Measurements from ENCODE around the gene TANK. TPM values are rescaled to one million over a fixed set of nuclear protein-coding genes. Genes with fewer than 3 reads are reported as not detected.
"Not testable (repeated sequence)": the region's sequence is repeated elsewhere in the genome, so short reads cannot be mapped to it uniquely, and the experiment has no call there.

Gene TANK
- polyA plus RNA-seq, 3 donors from 2014 or later, result 32.5 to 53.9 (median 44.7) TPM

DNA sequence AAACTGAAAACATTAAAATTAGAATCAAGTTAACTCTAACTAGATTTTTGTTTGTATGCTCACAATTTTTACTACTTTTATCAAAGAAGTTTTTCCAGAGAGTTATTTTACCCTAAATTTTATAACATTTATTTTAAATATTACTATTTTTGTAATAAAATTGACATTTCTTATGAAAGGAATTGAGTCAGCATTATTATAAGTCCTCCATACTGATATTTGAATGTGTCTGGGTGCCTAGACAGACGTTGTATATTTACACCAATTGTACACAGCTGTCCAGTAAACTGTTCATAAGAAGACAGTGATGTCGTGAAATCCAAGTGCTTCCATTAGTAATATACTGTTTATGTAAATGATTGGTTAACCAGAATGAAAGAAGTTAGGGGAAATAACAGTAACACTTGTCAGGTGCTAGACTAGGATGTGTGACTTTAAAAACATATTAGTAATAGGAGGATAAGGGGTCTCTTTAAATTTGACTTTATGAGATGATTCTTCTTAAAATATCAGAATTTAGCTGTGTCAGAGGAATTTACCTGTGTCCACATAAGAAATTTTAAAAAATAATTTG is 73.7 kb downstream of the TANK start:
- DNase-seq, result no peak
- Mint-ChIP-seq H3K4me3 (no peak overlapping the region), H3K36me3 (peaks cover 0 to 17% (median 9%) of the 10 kb centered on the region in 3 donors), H3K9me3 (no peaks in the 10 kb centered on the region), H3K27ac (no peak overlapping the region), H3K4me1 (peaks cover 16 to 17% of the 10 kb centered on the region in 2 donors), H3K27me3 (ENCODE audit: low read depth in 3 of 3) (peaks cover 2 to 8% (median 3%) of the 10 kb centered on the region in 3 donors)

DNA sequence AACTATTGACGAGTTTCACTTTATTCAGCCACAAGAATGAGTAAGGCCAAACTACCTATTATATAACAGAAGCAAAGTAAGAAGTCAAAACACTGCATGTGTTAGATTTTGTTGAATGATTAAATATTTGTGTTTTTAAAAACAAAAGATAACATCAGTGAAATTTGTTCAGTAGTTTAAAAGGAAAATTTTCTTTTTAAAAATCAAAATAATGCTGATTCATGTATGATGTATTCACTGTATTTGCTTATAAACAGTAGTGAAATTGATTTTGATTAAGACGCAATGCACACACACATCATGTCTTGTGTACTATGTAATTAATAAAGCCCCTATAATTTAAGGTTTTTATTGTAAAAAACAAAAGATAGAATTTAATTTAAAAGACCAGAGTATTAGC is 74.4 kb downstream of the TANK start:
- DNase-seq, result no peak
- Mint-ChIP-seq H3K9me3 (no peaks in the 10 kb centered on the region), H3K27me3 (ENCODE audit: low read depth in 3 of 3) (peaks cover 2 to 8% (median 3%) of the 10 kb centered on the region in 3 donors), H3K4me1 (peaks cover 16 to 17% of the 10 kb centered on the region in 2 donors), H3K27ac (no peak overlapping the region), H3K4me3 (no peak overlapping the region), H3K36me3 (peaks cover 0 to 12% (median 9%) of the 10 kb centered on the region in 3 donors)

DNA sequence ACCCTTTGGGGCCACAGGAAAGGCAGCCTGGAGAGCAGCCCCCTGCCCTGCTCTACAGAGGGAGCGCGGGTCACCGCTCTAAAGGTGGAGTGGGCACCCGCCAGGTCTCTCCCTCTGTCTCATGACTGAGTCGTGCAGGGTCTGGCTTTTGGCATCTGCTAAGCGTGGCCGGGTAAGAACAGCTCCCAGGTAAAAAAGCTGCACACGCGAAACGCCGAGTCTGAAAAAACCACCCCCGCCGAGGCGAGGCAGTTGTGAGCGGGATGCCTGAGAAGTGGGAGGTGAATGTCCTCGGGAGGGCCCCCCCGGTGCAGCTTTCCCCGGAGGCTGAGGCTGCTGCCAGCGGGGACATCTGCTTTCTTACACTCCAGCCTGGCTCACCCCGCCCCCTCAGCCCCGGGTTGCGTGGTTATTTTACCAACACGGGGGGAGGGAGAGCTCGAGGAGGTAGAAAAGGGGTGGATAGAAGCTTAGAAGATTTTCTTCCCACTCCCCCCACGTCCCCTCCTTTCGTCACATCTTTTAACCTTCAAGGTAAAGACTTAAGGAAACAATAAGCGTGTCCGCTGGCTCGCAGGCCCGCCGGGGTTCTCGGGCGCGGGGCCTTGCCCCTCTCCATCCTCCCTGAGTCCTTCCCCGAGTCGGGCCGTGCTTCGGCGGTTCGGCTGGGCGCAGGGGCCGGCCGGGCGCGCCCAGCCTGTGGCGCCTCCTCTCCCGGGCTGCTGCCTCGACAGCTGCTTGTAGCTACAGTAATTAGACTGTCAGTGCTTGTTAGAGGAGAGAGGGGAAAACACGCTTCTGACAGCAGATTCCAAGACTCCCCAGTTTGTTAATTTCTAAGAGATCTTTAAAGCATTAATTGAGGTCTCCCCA is 77.4 kb downstream of the TANK start:
- no peaks in the 10 kb centered on the region for H3K9me3 Mint-ChIP-seq
- peak in 1 of 3 donors; percentile 26 for DNase-seq
- peaks cover 0 to 2% (median 0%) of the 10 kb centered on the region in 3 donors for H3K36me3 Mint-ChIP-seq
- peaks cover 18 to 23% of the 10 kb centered on the region in 2 donors for H3K4me1 Mint-ChIP-seq
- peak overlapping the region; percentile 84 to 95 (median 88) for H3K4me3 Mint-ChIP-seq
- H3K27me3 Mint-ChIP-seq (ENCODE audit: low read depth in 3 of 3), result peaks cover 2 to 9% (median 3%) of the 10 kb centered on the region in 3 donors
- H3K27ac Mint-ChIP-seq, result peak overlapping the region in 1 of 6 donors; percentile 9

- DNase-seq, result no peak
- Mint-ChIP-seq H3K27me3 (ENCODE audit: low read depth in 3 of 3) (peaks cover 2 to 9% (median 3%) of the 10 kb centered on the region in 3 donors), H3K36me3 (no peaks in the 10 kb centered on the region), H3K4me3 (peak overlapping the region; percentile 84 to 95 (median 88)), H3K4me1 (peaks cover 18 to 29% of the 10 kb centered on the region in 2 donors), H3K9me3 (no peaks in the 10 kb centered on the region), H3K27ac (peak overlapping the region in 2 of 6 donors; percentile 9 to 47)
Observed at GRCh38 chr2:161238265-161238559, 78.0 kb downstream of the TANK start.

- no peaks in the 10 kb centered on the region for H3K9me3 Mint-ChIP-seq
- H3K4me1 Mint-ChIP-seq, result peaks cover 18 to 34% of the 10 kb centered on the region in 2 donors
- H3K27ac Mint-ChIP-seq, result peak overlapping the region in 2 of 6 donors; percentile 9 to 47
- peak overlapping the region; percentile 84 to 95 (median 88) for H3K4me3 Mint-ChIP-seq
- peak in 2 of 3 donors; percentile 34 to 42 for DNase-seq
- no peaks in the 10 kb centered on the region for H3K36me3 Mint-ChIP-seq
- H3K27me3 Mint-ChIP-seq (ENCODE audit: low read depth in 3 of 3), result peaks cover 2 to 9% (median 3%) of the 10 kb centered on the region in 3 donors
Observed at GRCh38 chr2:161238560-161239325, 78.5 kb downstream of the TANK start.

- no peak for DNase-seq
- Mint-ChIP-seq H3K4me3 (peak overlapping the region; percentile 38 to 65 (median 65)), H3K9me3 (no peaks in the 10 kb centered on the region), H3K27ac (no peak overlapping the region), H3K4me1 (peaks cover 23 to 42% of the 10 kb centered on the region in 2 donors), H3K27me3 (ENCODE audit: low read depth in 3 of 3) (peaks cover 3 to 9% (median 8%) of the 10 kb centered on the region in 3 donors), H3K36me3 (no peaks in the 10 kb centered on the region)
Observed at GRCh38 chr2:161239326-161240109, 79.3 kb downstream of the TANK start.

- Mint-ChIP-seq H3K4me3 (no peak overlapping the region), H3K4me1 (peaks cover 25 to 59% of the 10 kb centered on the region in 2 donors), H3K27ac (no peak overlapping the region), H3K27me3 (ENCODE audit: low read depth in 3 of 3) (peaks cover 7 to 14% (median 8%) of the 10 kb centered on the region in 3 donors), H3K36me3 (no peaks in the 10 kb centered on the region), H3K9me3 (no peaks in the 10 kb centered on the region)
- no peak for DNase-seq
Observed at GRCh38 chr2:161241894-161242293, 81.7 kb downstream of the TANK start.

DNA sequence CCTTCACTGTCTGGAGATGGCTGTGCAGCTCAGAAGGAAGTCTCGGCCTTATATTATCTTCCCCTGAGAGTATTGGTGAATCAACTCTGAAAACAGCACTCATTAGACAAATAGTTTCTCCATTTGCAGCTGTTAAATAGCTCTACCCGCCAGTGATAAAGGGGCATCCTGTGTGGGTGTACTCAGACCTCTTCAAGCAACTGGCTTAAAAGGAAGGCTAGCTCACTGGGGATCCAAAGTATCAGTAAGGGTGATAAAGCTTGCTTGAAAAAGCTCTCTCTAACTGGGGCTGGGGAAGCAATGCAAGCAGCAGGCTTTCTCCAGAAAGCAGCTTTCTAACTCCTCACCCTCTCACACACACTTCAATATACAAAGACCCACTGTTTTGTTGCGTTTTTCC is 83.1 kb downstream of the TANK start:
- Mint-ChIP-seq H3K27ac (peak overlapping the region in 1 of 6 donors; percentile 63), H3K27me3 (ENCODE audit: low read depth in 3 of 3) (peaks cover 6 to 19% (median 7%) of the 10 kb centered on the region in 3 donors), H3K4me1 (peaks cover 15 to 47% of the 10 kb centered on the region in 2 donors), H3K9me3 (no peaks in the 10 kb centered on the region), H3K36me3 (no peaks in the 10 kb centered on the region), H3K4me3 (peak overlapping the region in 3 of 5 donors; percentile 18 to 83 (median 58))
- DNase-seq, result no peak

DNA sequence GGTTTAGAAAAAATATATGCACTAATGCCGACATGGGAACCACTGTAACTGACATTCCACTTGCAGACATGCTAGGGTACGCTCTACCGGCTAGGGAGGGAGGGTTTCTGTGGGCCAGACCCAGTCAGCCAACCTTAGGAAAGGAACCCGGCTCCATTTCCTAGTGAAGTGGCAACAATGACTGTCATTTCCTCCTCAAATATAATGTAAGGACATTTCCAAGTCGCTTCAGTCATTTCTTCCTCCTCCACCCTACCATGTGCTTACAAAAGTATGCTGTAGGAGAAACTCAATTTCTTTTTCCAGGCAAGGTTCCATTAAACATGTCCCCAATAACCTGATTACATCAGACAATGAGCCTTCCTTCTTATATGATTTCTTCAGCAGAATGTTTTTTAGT is 83.7 kb downstream of the TANK start:
- Mint-ChIP-seq H3K27me3 (ENCODE audit: low read depth in 3 of 3) (peaks cover 3 to 17% (median 4%) of the 10 kb centered on the region in 3 donors), H3K4me1 (peaks cover 12 to 44% of the 10 kb centered on the region in 2 donors), H3K4me3 (peak overlapping the region; percentile 80 to 90 (median 87)), H3K9me3 (no peaks in the 10 kb centered on the region), H3K27ac (peak overlapping the region in 4 of 6 donors; percentile 66 to 93 (median 83)), H3K36me3 (no peaks in the 10 kb centered on the region)
- DNase-seq, result no peak

DNA sequence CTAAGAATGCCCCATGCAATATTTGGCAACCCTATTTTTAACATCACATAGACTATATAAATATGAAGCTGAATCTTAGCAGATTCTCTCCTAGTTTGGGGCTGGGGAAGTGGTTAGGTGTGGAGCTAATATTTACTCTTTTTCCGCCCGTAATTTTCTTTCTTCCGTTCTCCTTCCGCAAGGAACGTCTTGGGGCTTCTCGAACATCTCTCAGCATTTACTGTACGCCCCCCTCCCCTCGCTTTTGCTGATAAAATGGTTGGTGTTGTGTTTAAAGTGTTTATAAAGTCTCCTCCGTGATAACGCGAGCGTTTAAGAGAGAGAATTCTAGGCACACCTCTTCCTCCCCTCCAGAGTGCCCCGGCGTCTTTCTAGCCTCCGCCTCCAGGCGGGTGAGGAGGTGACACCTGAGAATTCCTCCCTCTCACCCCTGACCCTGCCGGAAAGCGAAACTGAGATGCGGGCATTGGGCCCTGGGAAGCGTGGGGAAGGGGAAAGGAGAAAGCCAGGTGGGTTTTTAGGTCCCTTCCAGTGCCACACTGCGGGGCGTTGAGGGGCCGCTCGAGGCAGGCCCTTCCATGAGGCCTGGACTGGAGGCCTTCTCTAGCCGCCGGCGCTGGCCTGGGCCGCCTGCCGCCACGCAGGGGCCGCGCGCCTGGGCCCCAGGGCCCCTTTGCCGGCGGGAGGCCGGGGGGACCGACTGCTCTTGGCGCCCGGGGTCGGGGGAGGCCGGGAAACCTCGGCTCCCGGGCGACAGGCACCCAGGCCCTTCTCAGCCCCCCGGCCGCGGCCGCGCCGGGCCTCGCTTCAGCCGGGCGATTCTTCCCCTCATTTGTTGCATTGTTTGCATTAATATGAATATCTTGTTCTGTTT is 84.4 kb downstream of the TANK start:
- Mint-ChIP-seq H3K4me1 (peaks cover 12 to 43% of the 10 kb centered on the region in 2 donors), H3K27ac (peak overlapping the region; percentile 66 to 96 (median 88)), H3K27me3 (ENCODE audit: low read depth in 3 of 3) (peaks cover 3 to 17% (median 4%) of the 10 kb centered on the region in 3 donors), H3K4me3 (peak overlapping the region; percentile 80 to 97 (median 92))
- H3K9me3 Mint-ChIP-seq, H3K36me3 Mint-ChIP-seq: not testable (repeated sequence)
- DNase-seq, result peak; percentile 42 to 70 (median 67)

GRCh38 chr2:161245261-161245553 is 85.0 kb downstream of the TANK start:
- Mint-ChIP-seq H3K36me3 (no peaks in the 10 kb centered on the region), H3K9me3 (no peaks in the 10 kb centered on the region), H3K4me1 (peaks cover 11 to 38% of the 10 kb centered on the region in 2 donors), H3K27ac (peak overlapping the region; percentile 66 to 96 (median 84)), H3K27me3 (ENCODE audit: low read depth in 3 of 3) (peaks cover 1 to 17% (median 4%) of the 10 kb centered on the region in 3 donors), H3K4me3 (peak overlapping the region; percentile 74 to 97 (median 92))
- DNase-seq, result no peak

DNA sequence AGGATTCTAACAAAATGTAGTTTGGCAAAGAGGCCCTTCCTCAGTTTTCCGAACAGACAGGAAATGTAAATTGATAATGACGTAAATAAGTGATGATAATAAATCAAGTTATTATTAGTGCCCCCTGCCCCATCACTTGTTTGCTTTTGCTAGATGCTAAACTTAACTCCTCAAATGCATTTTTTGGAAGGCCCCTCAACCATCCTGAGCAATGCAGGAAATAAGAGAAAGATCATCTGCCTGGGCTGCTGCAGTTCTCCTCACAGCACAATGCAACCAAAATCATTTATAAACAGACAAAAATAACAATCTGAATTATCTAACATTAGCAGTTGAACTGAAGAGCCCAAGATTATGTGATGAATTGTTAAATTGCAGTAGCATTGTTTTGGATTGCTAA is 85.4 kb downstream of the TANK start:
- Mint-ChIP-seq H3K27me3 (ENCODE audit: low read depth in 3 of 3) (peaks cover 1 to 17% (median 4%) of the 10 kb centered on the region in 3 donors), H3K27ac (peak overlapping the region in 4 of 6 donors; percentile 24 to 94 (median 74)), H3K9me3 (no peaks in the 10 kb centered on the region), H3K36me3 (no peaks in the 10 kb centered on the region), H3K4me3 (peak overlapping the region in 3 of 5 donors; percentile 92 to 97 (median 93)), H3K4me1 (peaks cover 11 to 38% of the 10 kb centered on the region in 2 donors)
- DNase-seq, result no peak
